GM10266 (cell line): ENCODE measurements around the gene LATS1.

Source experiments
- DNase-seq: peaks from one replicate; pipeline ENCODE4 v3.0.0; 2012; ENCODE audit errors: extremely low spot score
- TF ChIP-seq, protein P1 (sequence below): IDR thresholded peaks from 2 replicates; pipeline ENCODE4 v1.5.1; 2012; ENCODE audit warnings: mild to moderate bottlenecking, low read depth; ENCODE audit not compliant: control insufficient read depth, insufficient read depth; ENCODE audit errors: missing control alignments

Gene LATS1

DNA sequence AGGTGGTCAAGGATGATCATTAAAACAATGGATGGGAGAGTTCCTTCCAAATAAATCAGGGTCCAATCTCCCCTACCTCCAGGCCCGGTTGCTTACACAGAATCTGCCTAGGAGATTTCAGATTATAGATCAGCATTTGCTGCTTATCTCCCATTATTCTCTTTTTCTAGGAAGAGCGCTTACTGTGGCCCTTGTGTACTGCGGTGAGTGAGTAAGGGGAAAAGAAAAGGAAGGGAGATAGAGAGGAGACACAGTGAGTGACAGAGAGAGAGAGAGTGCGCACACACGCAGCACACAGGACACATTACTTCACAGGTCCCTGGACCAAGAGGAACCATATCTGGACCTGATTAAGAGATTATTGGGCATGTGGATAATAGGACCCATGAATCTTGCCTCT, 6.2 kb downstream of the LATS1 start:
- TF ChIP-seq, protein P1, sequence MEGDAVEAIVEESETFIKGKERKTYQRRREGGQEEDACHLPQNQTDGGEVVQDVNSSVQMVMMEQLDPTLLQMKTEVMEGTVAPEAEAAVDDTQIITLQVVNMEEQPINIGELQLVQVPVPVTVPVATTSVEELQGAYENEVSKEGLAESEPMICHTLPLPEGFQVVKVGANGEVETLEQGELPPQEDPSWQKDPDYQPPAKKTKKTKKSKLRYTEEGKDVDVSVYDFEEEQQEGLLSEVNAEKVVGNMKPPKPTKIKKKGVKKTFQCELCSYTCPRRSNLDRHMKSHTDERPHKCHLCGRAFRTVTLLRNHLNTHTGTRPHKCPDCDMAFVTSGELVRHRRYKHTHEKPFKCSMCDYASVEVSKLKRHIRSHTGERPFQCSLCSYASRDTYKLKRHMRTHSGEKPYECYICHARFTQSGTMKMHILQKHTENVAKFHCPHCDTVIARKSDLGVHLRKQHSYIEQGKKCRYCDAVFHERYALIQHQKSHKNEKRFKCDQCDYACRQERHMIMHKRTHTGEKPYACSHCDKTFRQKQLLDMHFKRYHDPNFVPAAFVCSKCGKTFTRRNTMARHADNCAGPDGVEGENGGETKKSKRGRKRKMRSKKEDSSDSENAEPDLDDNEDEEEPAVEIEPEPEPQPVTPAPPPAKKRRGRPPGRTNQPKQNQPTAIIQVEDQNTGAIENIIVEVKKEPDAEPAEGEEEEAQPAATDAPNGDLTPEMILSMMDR = no peak
- no peak for DNase-seq

DNA sequence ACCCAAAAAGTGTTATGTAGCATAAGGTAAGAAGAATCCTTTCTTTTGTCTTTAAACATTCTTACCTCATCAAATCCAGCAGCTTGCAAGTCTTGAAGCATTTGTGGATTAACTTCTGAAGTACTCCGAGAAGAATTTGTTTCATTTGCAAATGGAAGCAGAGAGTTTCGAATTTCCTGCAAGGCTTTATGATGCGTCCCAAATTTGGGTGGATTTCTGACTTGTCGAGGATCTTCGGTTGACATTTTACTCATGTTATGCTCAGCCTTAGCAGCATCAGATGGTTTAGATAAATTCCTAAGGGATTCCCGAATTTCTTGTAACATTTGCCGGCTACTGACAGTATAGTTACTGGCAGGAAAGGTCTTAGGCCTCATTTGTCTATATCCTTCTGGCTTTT, 16.2 kb downstream of the LATS1 start:
- TF ChIP-seq, protein P1 = no peak

DNA sequence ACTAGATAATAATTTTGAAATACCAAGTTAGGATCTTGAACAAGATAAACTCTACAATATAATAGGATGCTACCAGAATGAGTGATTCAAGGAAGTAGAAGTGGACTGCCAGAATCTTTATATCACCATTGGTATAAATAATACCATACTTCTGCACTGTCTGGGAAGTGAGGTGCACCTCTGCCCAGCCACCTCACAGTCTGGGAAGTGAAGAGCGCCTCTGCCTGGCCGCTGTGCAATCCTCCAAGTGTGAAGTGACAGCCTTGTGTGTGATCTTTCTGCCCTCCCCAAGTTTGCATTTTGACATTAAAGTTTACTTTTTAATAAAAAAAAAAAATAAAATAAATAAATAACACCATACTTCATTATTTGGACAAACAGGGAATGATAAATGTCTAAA, 18.8 kb downstream of the LATS1 start:
- TF ChIP-seq, protein P1 = no peak
- no peak for DNase-seq

More for the DNA sequence above, 16.2 kb downstream of the LATS1 start:
- DNase-seq = no peak

DNA sequence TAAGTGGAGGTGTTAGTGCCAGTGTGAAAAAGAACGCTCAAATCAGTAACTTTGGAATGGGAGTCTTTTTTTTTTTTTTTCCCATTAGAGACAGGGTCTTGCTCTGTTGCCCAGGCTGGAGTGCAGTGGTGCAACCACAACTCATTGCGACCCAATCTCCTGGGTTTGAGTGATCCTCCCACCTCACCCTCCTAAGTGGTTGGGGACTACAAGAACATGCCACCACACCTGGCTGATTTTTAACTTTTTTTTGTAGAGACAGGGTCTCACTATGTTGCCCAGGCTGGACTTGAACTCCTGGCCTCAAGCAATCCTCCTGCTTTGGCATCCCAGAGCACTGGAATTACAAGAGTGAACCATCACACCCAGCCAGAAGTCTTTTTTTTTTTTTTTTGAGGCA, 19.7 kb downstream of the LATS1 start:
- TF ChIP-seq, protein P1 = no peak
- DNase-seq = no peak

DNA sequence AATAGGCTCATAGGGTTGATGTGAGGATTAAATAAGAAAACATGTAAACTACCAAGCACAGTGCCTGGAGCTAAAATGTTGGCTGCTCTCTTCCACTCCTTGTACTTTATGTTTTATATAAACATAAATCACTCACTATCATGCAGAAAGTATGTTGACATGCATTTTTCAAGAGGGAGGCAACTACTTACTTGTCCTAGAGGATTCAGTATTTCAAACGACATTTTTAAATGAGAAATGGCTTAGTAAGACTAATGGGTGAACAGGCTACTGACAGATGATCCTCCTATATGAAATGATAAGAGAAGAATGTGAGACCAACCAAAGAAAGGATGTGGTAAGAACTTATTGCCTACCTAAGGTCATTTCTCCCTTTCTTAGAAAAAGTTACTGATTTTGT, 21.0 kb downstream of the LATS1 start:
- no peak for DNase-seq
- TF ChIP-seq, protein P1 = no peak

DNA sequence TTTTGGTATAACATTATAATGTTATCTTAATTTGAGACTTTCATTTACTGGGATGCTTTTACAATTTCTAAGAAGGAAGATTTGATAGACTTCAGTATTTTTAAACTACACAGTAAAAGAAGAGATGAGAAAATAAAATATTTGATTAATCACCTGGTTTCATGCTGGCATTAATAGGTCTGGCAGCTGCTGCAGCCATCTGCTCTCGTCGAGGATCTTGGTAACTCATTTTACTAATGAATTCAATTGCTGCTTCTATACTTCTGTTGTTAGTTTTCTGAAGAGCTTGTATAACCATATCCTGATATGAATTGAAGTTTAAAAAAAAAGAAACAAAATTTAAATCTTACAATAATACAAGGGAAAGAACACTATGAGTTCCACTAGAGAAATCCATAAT, 23.0 kb downstream of the LATS1 start:
- no peak for DNase-seq
- TF ChIP-seq, protein P1 = no peak

DNA sequence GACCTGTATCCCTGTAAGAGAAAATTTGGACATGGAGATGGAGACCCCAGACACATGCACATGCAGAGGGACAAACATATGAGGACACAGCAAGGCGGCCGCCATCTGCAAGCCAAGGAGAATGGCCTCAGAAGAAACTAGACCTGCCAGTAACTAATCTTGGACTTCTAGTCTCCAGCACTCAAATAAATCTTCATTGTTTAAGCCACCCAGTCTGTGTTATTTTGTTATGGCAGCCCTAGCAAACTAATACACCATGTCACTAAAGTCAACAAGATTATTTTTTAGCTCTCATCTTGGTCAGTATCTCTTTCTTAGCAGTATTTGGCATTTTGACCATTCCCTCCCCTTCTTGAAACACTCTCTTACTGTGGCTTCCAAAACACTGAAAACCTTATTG, 26.7 kb downstream of the LATS1 start:
- TF ChIP-seq, protein P1 = no peak
- DNase-seq = no peak
